OCI-LY7 (cell line): ENCODE data around the gene LRRC8D. TPM values are rescaled to one million over a fixed set of nuclear protein-coding genes. Genes with fewer than 3 reads are reported as not detected.
"Not testable (repeated sequence)": the region's sequence is repeated elsewhere in the genome, so short reads cannot be mapped to it uniquely, and the experiment has no call there.

Experiments
- BruUV-seq: library from RNA; stranded (reverse); fragments of 400-500 nt; replicated peaks from 2 replicates; lab custom pipeline; 2021; lab: Mats Ljungman, UMichigan
- CTCF ChIA-PET: fragments of 300-600 bp; sonication (Branson Sonifier 250); formaldehyde crosslinking; loops from one replicate; lab custom pipeline; 2022; ENCODE audit warnings: antibody characterized with exemption; ENCODE audit not compliant: unreplicated experiment; lab: Charles Lee
- POLR2A ChIA-PET: fragments of 300-600 bp; sonication (Branson Sonifier 250); formaldehyde crosslinking; loops from one replicate; lab custom pipeline; 2022; ENCODE audit warnings: antibody characterized with exemption; lab: Charles Lee
- DNase-seq: peaks from one replicate; pipeline ENCODE4 v3.0.0-alpha.2; 2015; ENCODE audit warnings: low spot score
- H2AFZ ChIP-seq: fragments of 200-600 bp; sonication (generic), shearing (Covaris generic); 2 replicates; pipeline ENCODE4 v1.6.1; 2014; ENCODE audit warnings: mild to moderate bottlenecking, antibody characterized with exemption, low read length, moderate library complexity
- H3K27ac ChIP-seq: fragments of 200-600 bp; sonication (generic); 2 replicates; pipeline ENCODE4 v1.5.1; 2014; ENCODE audit warnings: mixed run types, low read depth, mild to moderate bottlenecking, moderate library complexity, low read length, inconsistent platforms; ENCODE audit not compliant: poor library complexity, severe bottlenecking
- H3K36me3 ChIP-seq: fragments of 200-600 bp; sonication (generic); 2 replicates; pipeline ENCODE4 v1.6.1; 2014; ENCODE audit warnings: mild to moderate bottlenecking, antibody characterized with exemption, low read length, moderate library complexity, mixed read lengths; ENCODE audit not compliant: insufficient read depth
- H3K4me1 ChIP-seq: fragments of 200-600 bp; sonication (generic); 2 replicates; pipeline ENCODE4 v1.5.1; 2014; ENCODE audit warnings: mild to moderate bottlenecking, low read length; ENCODE audit not compliant: insufficient read depth, poor library complexity, severe bottlenecking
- H3K4me2 ChIP-seq: fragments of 200-600 bp; sonication (generic); 2 replicates; pipeline ENCODE4 v1.6.1; 2014; ENCODE audit warnings: mild to moderate bottlenecking, low read length
- H3K4me3 ChIP-seq: fragments of 200-600 bp; sonication (generic); 2 replicates; pipeline ENCODE4 v1.5.1; 2014; ENCODE audit warnings: mild to moderate bottlenecking, low read depth, low read length; ENCODE audit not compliant: poor library complexity, severe bottlenecking
- H3K79me2 ChIP-seq: fragments of 200-600 bp; sonication (generic); 2 replicates; pipeline ENCODE4 v1.6.1; 2016; ENCODE audit warnings: low read depth, mild to moderate bottlenecking, low read length, moderate library complexity, mixed read lengths; ENCODE audit not compliant: insufficient read depth
- H3K9me2 ChIP-seq: fragments of 200-600 bp; sonication (generic); 2 replicates; pipeline ENCODE4 v1.6.1; 2016; ENCODE audit warnings: mild to moderate bottlenecking, low read length, mixed read lengths; ENCODE audit not compliant: insufficient read depth
- H3K9me3 ChIP-seq: fragments of 200-600 bp; sonication (generic); 2 replicates; pipeline ENCODE4 v1.6.1; 2014; ENCODE audit warnings: mild to moderate bottlenecking, mixed run types, low read length, mixed read lengths
- H4K20me1 ChIP-seq: fragments of 200-600 bp; sonication (generic); 2 replicates; pipeline ENCODE4 v1.6.1; 2014; ENCODE audit warnings: mild to moderate bottlenecking, antibody characterized with exemption, low read length, moderate library complexity, mixed read lengths; ENCODE audit not compliant: insufficient read depth
- EZH2phosphoT487 ChIP-seq: fragments of 200-600 bp; sonication (generic); IDR thresholded peaks from 2 replicates; pipeline ENCODE4 v1.6.1; 2018; ENCODE audit warnings: low read depth, borderline replicate concordance, mild to moderate bottlenecking, mixed run types, antibody characterized with exemption, low read length, moderate library complexity, mixed read lengths
- intact Hi-C: fragments of 100-400 bp; cut with micrococcal nuclease; formaldehyde crosslinking; loops from one replicate; pipeline ENCODE4 v1.10.0; 2022; ENCODE audit not compliant: unreplicated experiment
- total RNA-seq, 2 experiments: library from RNA; depleted of rRNA in 1 of 2; stranded (reverse); fragments of >200 nt in 1 of 2; shearing (Covaris generic) in 1 of 2; gene quantifications; 2 replicates each; pipeline ENCODE4 v1.2.3, GENCODE V29; 2014 to 2022
- TF ChIP-seq, protein P1 (sequence below): fragments of 200-600 bp; sonication (generic); conservative IDR thresholded peaks from 2 replicates; pipeline ENCODE4 v1.5.1; 2014; ENCODE audit warnings: mild to moderate bottlenecking, antibody characterized with exemption, low read length, moderate library complexity, mixed read lengths

The LRRC8D gene
- total RNA-seq, 2 experiments from 2014 or later: 23.8 to 37.1 TPM

DNA sequence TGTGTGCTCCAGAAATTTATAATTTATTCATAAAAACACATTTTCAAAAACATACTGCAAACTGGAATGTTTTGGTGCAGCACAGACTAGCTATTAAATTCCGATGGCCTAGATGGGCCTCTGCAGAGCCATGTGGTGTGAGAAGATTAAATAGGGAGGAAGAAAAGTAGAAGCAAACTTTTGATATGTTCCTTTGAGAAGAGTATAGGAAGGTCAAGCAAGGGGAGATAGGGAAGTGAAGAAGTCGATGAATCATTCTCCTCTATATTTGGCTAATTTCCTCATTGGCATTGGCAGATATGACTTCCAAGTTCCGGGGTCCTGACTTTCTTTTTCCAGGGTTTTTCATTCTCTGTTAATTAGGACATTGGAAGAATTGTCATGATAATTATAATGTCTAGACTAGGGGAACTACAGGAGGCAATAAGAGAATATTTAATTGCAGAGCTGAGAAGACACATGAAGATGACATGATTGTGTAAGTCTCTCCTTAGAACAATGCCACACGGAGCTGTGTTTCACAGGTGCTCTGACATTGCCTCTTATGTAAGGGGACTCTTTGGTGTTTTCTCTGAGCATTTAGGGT is 154.8 kb downstream of the LRRC8D start:
- no peaks in the 10 kb centered on the region for H3K79me2 ChIP-seq

DNA sequence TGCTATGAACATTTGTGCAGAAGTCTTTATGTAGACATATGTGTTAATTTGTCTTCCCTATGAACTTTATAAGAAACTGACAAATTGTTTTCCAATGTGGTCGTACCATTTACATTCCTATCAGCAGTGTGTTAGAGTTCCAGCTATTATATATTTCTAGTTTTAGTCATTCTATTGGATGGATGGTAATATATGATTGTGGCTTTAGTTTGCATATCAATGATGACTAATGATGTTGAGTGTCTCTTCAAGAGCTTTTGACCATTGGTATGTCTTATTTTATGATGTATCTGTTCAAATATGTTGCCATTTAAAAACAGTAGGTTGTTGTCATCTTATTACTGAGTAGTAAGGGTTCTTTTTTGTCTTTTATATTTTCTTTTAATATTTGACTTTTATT is 157.9 kb downstream of the LRRC8D start:
- H3K9me2 ChIP-seq: no peaks in the 10 kb centered on the region
- no peaks in the 10 kb centered on the region for H3K36me3 ChIP-seq
- ChIA-PET CTCF (no interaction called here), POLR2A (interaction anchor here (1.5 kb wide), 1 partner anchor 15 kb away, joined by 14 read pairs; no protein-coding TSS in a partner anchor)
- no peak for TF ChIP-seq EZH2phosphoT487
- TF ChIP-seq, protein P1, sequence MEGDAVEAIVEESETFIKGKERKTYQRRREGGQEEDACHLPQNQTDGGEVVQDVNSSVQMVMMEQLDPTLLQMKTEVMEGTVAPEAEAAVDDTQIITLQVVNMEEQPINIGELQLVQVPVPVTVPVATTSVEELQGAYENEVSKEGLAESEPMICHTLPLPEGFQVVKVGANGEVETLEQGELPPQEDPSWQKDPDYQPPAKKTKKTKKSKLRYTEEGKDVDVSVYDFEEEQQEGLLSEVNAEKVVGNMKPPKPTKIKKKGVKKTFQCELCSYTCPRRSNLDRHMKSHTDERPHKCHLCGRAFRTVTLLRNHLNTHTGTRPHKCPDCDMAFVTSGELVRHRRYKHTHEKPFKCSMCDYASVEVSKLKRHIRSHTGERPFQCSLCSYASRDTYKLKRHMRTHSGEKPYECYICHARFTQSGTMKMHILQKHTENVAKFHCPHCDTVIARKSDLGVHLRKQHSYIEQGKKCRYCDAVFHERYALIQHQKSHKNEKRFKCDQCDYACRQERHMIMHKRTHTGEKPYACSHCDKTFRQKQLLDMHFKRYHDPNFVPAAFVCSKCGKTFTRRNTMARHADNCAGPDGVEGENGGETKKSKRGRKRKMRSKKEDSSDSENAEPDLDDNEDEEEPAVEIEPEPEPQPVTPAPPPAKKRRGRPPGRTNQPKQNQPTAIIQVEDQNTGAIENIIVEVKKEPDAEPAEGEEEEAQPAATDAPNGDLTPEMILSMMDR: no peak
- no peak overlapping the region for H2AFZ ChIP-seq
- BruUV-seq: no TSS peak
- no peak overlapping the region for H3K4me2 ChIP-seq
- intact Hi-C loops: no loop called here
- no peaks in the 10 kb centered on the region for H3K79me2 ChIP-seq
- no peaks in the 10 kb centered on the region for H3K4me1 ChIP-seq
- H3K27ac ChIP-seq: no peak overlapping the region
- no peaks in the 10 kb centered on the region for H3K9me3 ChIP-seq
- no peaks in the 10 kb centered on the region for H4K20me1 ChIP-seq
- no peak overlapping the region for H3K4me3 ChIP-seq
- DNase-seq: no peak

More for the DNA sequence above, 154.8 kb downstream of the LRRC8D start:
- no TSS peak for BruUV-seq
- DNase-seq: no peak
- Histone ChIP-seq H3K36me3 (no peaks in the 10 kb centered on the region), H3K4me2 (no peak overlapping the region), H2AFZ (no peak overlapping the region), H3K9me2 (no peaks in the 10 kb centered on the region), H4K20me1 (no peaks in the 10 kb centered on the region), H3K9me3 (no peaks in the 10 kb centered on the region), H3K4me1 (no peaks in the 10 kb centered on the region), H3K27ac (no peak overlapping the region), H3K4me3 (no peak overlapping the region)
- CTCF ChIA-PET: no interaction called here
- no peak for TF ChIP-seq EZH2phosphoT487
- TF ChIP-seq, protein P1: no peak
- intact Hi-C loops: no loop called here
- POLR2A ChIA-PET: interaction anchor here (1.0 kb wide), 1 partner anchor 435 kb away, joined by 4 read pairs; no protein-coding TSS in a partner anchor

DNA sequence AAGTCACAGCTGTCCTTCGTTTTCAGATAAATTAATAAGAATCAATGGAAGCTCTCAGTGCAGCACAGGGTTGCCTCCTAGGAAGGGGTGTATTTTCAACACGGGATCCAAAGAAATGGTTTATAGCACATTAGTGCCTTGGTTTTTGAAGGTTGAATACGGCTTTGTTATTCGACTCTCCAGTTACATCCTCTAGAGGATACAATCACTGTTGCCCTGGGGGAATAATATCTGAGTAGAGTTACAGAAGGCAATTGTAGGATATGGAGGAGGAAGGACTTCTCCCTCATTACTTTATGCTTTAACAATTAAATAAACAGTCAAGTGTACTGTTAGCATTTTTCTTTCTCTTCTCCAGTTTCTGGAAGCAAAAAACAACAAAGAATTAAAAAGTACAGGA is 159.8 kb downstream of the LRRC8D start:
- Histone ChIP-seq H4K20me1 (no peaks in the 10 kb centered on the region), H3K4me3 (no peak overlapping the region), H2AFZ (no peak overlapping the region), H3K9me2 (no peaks in the 10 kb centered on the region), H3K9me3 (no peaks in the 10 kb centered on the region), H3K79me2 (no peaks in the 10 kb centered on the region), H3K4me1 (no peaks in the 10 kb centered on the region), H3K4me2 (no peak overlapping the region), H3K36me3 (no peaks in the 10 kb centered on the region), H3K27ac (no peak overlapping the region)
- no TSS peak for BruUV-seq
- DNase-seq: no peak
- POLR2A ChIA-PET: no interaction called here
- CTCF ChIA-PET: no interaction called here
- TF ChIP-seq EZH2phosphoT487: no peak
- TF ChIP-seq, protein P1: no peak
- intact Hi-C loops: loop anchor here (10.0 kb wide), 1 partner anchor 496 kb away; no protein-coding TSS in a partner anchor

DNA sequence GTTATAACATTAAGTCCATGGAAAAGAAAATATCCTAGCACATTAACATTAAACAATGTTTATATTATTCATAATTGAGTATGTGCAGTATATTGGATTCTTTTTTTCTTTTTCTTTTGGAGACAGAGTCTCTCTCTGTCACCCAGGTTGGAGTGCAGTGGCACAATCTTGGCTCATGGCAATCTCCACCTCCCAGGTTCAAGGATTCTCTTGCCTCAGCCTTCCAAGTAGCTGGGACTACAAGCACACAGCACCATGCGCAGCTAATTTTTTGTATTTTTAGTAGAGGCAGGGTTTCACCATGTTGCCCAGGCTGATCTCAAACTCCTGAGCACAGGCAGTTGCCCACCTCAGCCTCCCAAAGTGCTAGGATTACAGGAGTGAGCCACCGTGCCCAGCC is 162.0 kb downstream of the LRRC8D start:
- H3K79me2 ChIP-seq, BruUV-seq, H3K9me3 ChIP-seq, H3K4me2 ChIP-seq, H3K4me3 ChIP-seq, H2AFZ ChIP-seq, H3K27ac ChIP-seq, H4K20me1 ChIP-seq, H3K4me1 ChIP-seq, CTCF ChIA-PET, H3K36me3 ChIP-seq, H3K9me2 ChIP-seq, DNase-seq: not testable (repeated sequence)
- intact Hi-C loops: loop anchor here (10.0 kb wide), 1 partner anchor 498 kb away; no protein-coding TSS in a partner anchor
- POLR2A ChIA-PET: interaction anchor here (0.6 kb wide), 2 partner anchors 51 to 184 kb away, joined by 3 to 5 read pairs; no protein-coding TSS in a partner anchor
